Measurements from ENCODE around the gene HERC4.

GRCh38 chr10:67988606-67989005 lies 86.5 kb downstream of the HERC4 start:
- TF ChIP-seq CTCF (IDR thresholded peaks at IDR 0.05) (no peak), POLR2A (IDR thresholded peaks at IDR 0.05) (no peak)
